Measurements from ENCODE around the gene RBPJ.

The RBPJ gene

DNA sequence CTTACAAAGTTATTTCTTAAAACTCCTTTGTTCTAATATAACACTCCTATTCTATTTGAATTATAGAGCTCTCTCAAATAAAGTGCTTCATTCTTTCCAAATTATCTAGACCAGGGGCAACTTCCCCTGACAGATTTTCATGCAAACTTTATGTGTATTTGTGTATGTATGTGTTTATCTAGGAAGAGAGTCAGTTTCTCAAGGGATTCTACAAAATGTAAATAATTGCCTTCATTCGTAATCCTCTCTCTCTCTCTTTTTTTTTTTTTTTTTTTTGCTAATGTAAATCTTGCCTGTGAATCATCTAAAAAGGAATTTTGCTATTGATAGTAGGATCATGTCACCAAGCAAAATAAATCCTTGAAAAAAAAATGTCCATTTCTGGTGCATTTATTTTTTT, 38.9 kb upstream of the RBPJ start:
- DNase-seq (ENCODE audit: low read depth): no peak
- no peak for TF ChIP-seq CTCF (IDR thresholded peaks at IDR 0.05; ENCODE audit: low read depth, low read length, missing control alignments)

DNA sequence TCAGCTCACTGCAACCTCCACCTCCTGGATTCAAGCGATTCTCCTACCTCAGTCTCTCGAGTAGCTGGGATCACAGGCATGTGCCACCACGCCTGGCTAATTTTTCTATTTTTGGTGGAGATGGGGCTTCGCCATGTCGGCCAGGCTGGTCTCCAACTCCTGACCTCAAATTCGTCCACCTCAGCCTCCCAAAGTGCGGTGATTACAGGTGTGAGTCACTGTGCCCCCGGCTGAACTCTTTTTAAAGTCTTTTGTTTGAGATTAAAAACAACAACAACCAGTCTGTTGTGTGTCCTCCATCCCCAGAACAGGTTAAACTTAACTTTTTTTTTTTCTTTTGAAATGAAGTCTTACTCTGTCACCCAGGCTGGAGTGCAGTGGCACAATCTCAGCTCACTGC, 36.3 kb upstream of the RBPJ start:
- DNase-seq (ENCODE audit: low read depth): no peak
- TF ChIP-seq CTCF (IDR thresholded peaks at IDR 0.05; ENCODE audit: low read depth, low read length, missing control alignments): no peak
- H3K4me3 ChIP-seq (ENCODE audit: low read depth, low read length): no peak overlapping the region

More for the DNA sequence above, 38.9 kb upstream of the RBPJ start:
- H3K4me3 ChIP-seq (ENCODE audit: low read depth, low read length): no peak overlapping the region

DNA sequence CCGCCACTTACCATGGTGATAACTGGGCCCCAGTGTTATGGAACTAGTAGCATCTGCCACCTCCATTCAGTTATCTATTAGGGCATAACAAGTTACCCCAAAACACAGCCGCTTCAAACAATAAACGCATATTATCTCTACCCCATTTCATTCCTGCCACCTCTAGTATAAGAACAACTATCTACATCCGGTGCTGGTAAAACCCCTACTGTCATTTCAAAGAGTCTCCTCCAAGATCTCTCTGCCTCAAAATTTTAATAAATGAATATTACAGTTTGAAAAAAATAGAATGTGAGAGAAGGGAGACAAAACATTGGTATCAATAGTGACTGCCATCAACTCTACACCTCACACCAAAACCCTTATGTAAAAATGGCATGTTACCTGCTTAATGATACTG, 35.5 kb upstream of the RBPJ start:
- no peak for DNase-seq (ENCODE audit: low read depth)
- TF ChIP-seq CTCF (IDR thresholded peaks at IDR 0.05; ENCODE audit: low read depth, low read length, missing control alignments): no peak
- no peak overlapping the region for H3K4me3 ChIP-seq (ENCODE audit: low read depth, low read length)

GRCh38 chr4:26287756-26288155, 33.1 kb upstream of the RBPJ start:
- no peak for TF ChIP-seq CTCF (IDR thresholded peaks at IDR 0.05; ENCODE audit: low read depth, low read length, missing control alignments)
- DNase-seq (ENCODE audit: low read depth): no peak
- H3K4me3 ChIP-seq (ENCODE audit: low read depth, low read length): no peak overlapping the region

- TF ChIP-seq CTCF (IDR thresholded peaks at IDR 0.05; ENCODE audit: low read depth, low read length, missing control alignments): no peak
- H3K4me3 ChIP-seq (ENCODE audit: low read depth, low read length): no peak overlapping the region
- DNase-seq (ENCODE audit: low read depth): peak; percentile 57
Measured at GRCh38 chr4:26288355-26288909, 32.4 kb upstream of the RBPJ start.

DNA sequence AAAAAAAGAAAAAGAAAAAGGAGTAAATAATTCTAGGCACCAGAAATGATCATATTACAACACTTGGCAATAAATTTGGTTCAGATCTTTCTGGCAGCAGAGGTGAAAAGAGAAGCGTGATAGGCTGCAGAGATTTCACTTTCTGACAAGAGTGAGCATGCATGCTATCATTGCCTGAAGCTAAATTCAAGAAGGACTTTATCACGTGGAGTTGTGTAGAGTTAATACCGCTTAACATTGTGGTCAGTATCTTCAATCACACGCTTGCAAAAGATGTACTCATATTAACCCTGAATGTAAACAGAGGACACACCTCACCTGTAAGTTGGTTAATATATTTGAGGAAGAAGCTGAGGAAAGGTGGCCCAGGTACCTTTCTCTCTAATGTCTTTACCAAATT, 31.4 kb upstream of the RBPJ start:
- H3K4me3 ChIP-seq (ENCODE audit: low read depth, low read length): no peak overlapping the region
- TF ChIP-seq CTCF (IDR thresholded peaks at IDR 0.05; ENCODE audit: low read depth, low read length, missing control alignments): no peak
- no peak for DNase-seq (ENCODE audit: low read depth)

GRCh38 chr4:26290321-26290720, 30.5 kb upstream of the RBPJ start:
- no peak for DNase-seq (ENCODE audit: low read depth)
- H3K4me3 ChIP-seq (ENCODE audit: low read depth, low read length): no peak overlapping the region
- TF ChIP-seq CTCF (IDR thresholded peaks at IDR 0.05; ENCODE audit: low read depth, low read length, missing control alignments): no peak

All from GM12864 (cell line).